Heart left ventricle (tissue), 16 donors: ENCODE measurements around the gene CFAP69. TPM values are rescaled to one million over a fixed set of nuclear protein-coding genes. Genes with fewer than 3 reads are reported as not detected.

Source experiments
- ATAC-seq, 4 donors: fragments of 200-7000 bp; cut with Tn5 transposase; one replicate each; pipeline ENCODE4 v1.9.1; 2020 to 2022; ENCODE audit warnings: moderate library complexity in 4 of 4, mild to moderate bottlenecking in 3 of 4, moderate number of reproducible peaks in 1 of 4
- DNase-seq, 5 donors: peaks; one replicate each; pipeline ENCODE4 v3.0.0-alpha.2; 2020
- H3K27ac ChIP-seq, 12 donors: fragments of 200-600 bp; sonication (generic) in 4 of 12; one replicate each; pipeline versions ENCODE4 v1.5.0 to v1.8.0; 2016 to 2022; ENCODE audit warnings: mild to moderate bottlenecking in 2 of 12
- H3K27me3 ChIP-seq, 9 donors: fragments of 200-600 bp; sonication (generic) in 2 of 9; one replicate each; pipeline versions ENCODE4 v1.5.1 to v1.8.0; 2016 to 2022; ENCODE audit warnings: mild to moderate bottlenecking in 3 of 9
- H3K36me3 ChIP-seq, 9 donors: fragments of 200-600 bp; sonication (generic) in 2 of 9; one replicate each; pipeline versions ENCODE4 v1.5.0 to v1.8.0; 2018 to 2022; ENCODE audit warnings: mild to moderate bottlenecking in 2 of 9
- H3K4me1 ChIP-seq, 12 donors: fragments of 200-600 bp; sonication (generic) in 4 of 12; one replicate each; pipeline versions ENCODE4 v1.5.0 to v1.8.0; 2016 to 2022; ENCODE audit warnings: mild to moderate bottlenecking in 3 of 12
- H3K4me3 ChIP-seq, 12 donors: fragments of 200-600 bp; sonication (generic) in 4 of 12; one replicate each; pipeline versions ENCODE4 v1.5.0 to v1.8.0; 2017 to 2022; ENCODE audit warnings: mild to moderate bottlenecking in 9 of 12, moderate library complexity in 4 of 12
- H3K9me3 ChIP-seq, 12 donors: fragments of 200-600 bp; sonication (generic) in 4 of 12; one replicate each; pipeline versions ENCODE4 v1.5.0 to v1.8.0; 2016 to 2022; ENCODE audit warnings: mild to moderate bottlenecking in 1 of 12
- POLR2A ChIP-seq, 2 donors: fragments of 450-650 bp; IDR thresholded peaks; one replicate each; pipeline ENCODE4 v1.6.1; 2017; ENCODE audit warnings: antibody characterized with exemption in 2 of 2, mild to moderate bottlenecking in 2 of 2, moderate library complexity in 2 of 2
- WGBS, 4 donors: extraction: QIAGEN DNeasy Blood & Tissue Kit in 2 of 4; methylation state at CpG; one replicate each; pipeline versions ENCODE4 v1.1.5 to v1.1.7; 2013 to 2018; 5-methylcytosine and 5-hydroxymethylcytosine counted together
- intact Hi-C, 10 donors: fragments of 100-400 bp; cut with DNase I; formaldehyde crosslinking; loops; one replicate each; pipeline versions ENCODE4 v1.11.1 to v1.14.2; 2022
- polyA plus RNA-seq, 2 donors: library from polyadenylated mRNA; stranded (reverse); fragments of 200-250 nt; gene quantifications; one replicate each; pipeline ENCODE4 v1.2.3, GENCODE V29; 2013
- total RNA-seq, 9 donors: library from RNA; depleted of rRNA in 2 of 9; stranded (reverse); fragments of >200 nt in 2 of 9; fragmentation: NEBNext Ultra II Directional in 3 of 9; extraction: Animal tissue kit (Norgen Biotek cat#: 25700) in 3 of 9; gene quantifications; one replicate each; pipeline versions ENCODE4 v1.1.0 to v1.2.4, GENCODE V29; 2016 to 2023
- TF ChIP-seq, protein P1 (sequence below), 12 donors: fragments of 200-600 bp; sonication (generic) in 4 of 12; IDR thresholded peaks; one replicate each; pipeline versions ENCODE4 v1.5.0 to v1.8.0; 2018 to 2022; ENCODE audit warnings: antibody characterized with exemption in 12 of 12, mild to moderate bottlenecking in 5 of 12
- donor health status: ischemic (EF 13 %, LVEDD 7.1; RV severe dilation, severe dysfunction).
- donor health status: healthy with polysubstance abuse.
- donor health status: DM: no; HTN: yes; CAD: no.
- donor health status: DM: no; HTN: no; CAD: no.
- donor health status: ischemic (EF 25% LVEDD 6.9; RV normal size, moderate dysfunction).
- donor health status: ischemic (EF 25% LVEDD 5.7; RV mildly dilated, moderate dysfunction).
- donor health status: healthy.
- donor health status: DM: yes; HTN: yes; CAD: no.
- donor health status: ischemic (EF 35%, LVEDD 5.7; RV mildly dilated, moderate dysfunction).
- donor health status: nonischemic (EF 11% LVEDD 7.7; RV severe dilation, severe dysfunction).
- donor health status: DM: yes; HTN: yes; CAD: no.
- donor health status: PGD.
- donor health status: ischemic (EF 29% LVEDD 5.4; RV normal size, mild dysfunction).
- donor health status: nonischemic (EF 23%, LVEDD 6.1; RV moderate dilation, normal function).

CFAP69 gene
- total and polyA plus RNA-seq, 11 donors: 1.0 to 4.5 (median 2.6) TPM

DNA sequence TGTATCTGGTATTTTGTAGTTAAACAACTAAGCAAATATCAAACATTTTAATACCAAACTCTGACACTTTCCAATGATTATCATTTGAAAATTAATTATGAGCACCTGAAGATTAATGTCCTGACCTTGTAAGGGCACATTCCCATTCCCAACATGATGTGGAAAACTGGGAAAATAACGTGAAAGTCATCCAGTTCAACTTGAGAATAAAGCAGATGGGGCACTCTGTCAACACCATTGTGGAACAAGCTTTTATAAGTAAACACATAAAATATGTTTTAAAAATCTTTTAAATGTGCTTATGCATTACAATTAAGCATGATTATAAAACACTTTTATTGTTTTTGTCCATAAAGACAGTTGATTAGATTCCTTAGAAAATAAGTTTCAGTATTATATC is 19.4 kb upstream of the CFAP69 start:
- Histone ChIP-seq H3K4me3 (no peak overlapping the region), H3K27ac (no peak overlapping the region), H3K27me3 (no peaks in the 10 kb centered on the region), H3K4me1 (peaks cover 0 to 5% (median 0%) of the 10 kb centered on the region in 12 donors), H3K36me3 (peaks cover 0 to 21% (median 0%) of the 10 kb centered on the region in 9 donors), H3K9me3 (no peaks in the 10 kb centered on the region)
- no peak for DNase-seq
- no peak for ATAC-seq
- 51 to 73% (median 59%) methylated on average over 1 of the region's 1 CpG for WGBS, 4 donors
- intact Hi-C loops: no loop called here
- no peak for TF ChIP-seq POLR2A (IDR thresholded peaks at IDR 0.05)
- TF ChIP-seq, protein P1, sequence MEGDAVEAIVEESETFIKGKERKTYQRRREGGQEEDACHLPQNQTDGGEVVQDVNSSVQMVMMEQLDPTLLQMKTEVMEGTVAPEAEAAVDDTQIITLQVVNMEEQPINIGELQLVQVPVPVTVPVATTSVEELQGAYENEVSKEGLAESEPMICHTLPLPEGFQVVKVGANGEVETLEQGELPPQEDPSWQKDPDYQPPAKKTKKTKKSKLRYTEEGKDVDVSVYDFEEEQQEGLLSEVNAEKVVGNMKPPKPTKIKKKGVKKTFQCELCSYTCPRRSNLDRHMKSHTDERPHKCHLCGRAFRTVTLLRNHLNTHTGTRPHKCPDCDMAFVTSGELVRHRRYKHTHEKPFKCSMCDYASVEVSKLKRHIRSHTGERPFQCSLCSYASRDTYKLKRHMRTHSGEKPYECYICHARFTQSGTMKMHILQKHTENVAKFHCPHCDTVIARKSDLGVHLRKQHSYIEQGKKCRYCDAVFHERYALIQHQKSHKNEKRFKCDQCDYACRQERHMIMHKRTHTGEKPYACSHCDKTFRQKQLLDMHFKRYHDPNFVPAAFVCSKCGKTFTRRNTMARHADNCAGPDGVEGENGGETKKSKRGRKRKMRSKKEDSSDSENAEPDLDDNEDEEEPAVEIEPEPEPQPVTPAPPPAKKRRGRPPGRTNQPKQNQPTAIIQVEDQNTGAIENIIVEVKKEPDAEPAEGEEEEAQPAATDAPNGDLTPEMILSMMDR (IDR thresholded peaks at IDR 0.05): no peak

DNA sequence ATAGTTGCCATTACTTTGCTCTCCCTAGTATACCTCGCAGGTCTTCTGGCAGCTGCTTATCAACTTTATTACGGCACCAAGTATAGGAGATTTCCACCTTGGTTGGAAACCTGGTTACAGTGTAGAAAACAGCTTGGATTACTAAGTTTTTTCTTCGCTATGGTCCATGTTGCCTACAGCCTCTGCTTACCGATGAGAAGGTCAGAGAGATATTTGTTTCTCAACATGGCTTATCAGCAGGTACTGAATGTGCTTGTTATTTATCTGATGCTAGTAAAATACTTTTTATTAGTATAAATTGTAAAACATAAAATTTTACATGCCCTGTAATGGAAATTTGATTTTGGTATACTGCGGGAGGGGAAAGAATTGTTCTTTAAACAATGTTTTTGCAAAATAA is 17.7 kb upstream of the CFAP69 start:
- TF ChIP-seq, protein P1 (IDR thresholded peaks at IDR 0.05): no peak
- TF ChIP-seq POLR2A (IDR thresholded peaks at IDR 0.05): no peak

DNA sequence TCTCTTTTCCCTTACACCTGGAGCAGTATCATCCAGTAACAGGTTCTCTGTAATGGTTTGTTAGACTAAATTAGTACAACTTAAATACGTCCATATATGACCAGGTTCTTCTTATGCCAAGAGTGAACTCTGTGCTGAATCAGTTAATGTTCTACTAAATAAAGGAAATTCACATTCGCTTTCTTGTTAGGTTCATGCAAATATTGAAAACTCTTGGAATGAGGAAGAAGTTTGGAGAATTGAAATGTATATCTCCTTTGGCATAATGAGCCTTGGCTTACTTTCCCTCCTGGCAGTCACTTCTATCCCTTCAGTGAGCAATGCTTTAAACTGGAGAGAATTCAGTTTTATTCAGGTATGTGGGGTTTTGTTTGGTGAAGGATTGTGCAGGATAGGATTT is 15.3 kb upstream of the CFAP69 start:
- no peaks in the 10 kb centered on the region for H3K27me3 ChIP-seq
- H3K4me1 ChIP-seq: no peaks in the 10 kb centered on the region
- DNase-seq (no peak), ATAC-seq (no peak)
- WGBS, 4 donors: 81 to 89% (median 86%) methylated on average over 2 of the region's 2 CpGs
- intact Hi-C loops: no loop called here
- no peak overlapping the region for H3K4me3 ChIP-seq
- TF ChIP-seq, protein P1 (IDR thresholded peaks at IDR 0.05): no peak
- TF ChIP-seq POLR2A (IDR thresholded peaks at IDR 0.05): no peak
- no peak overlapping the region for H3K27ac ChIP-seq
- peaks cover 0 to 26% (median 0%) of the 10 kb centered on the region in 9 donors for H3K36me3 ChIP-seq
- no peaks in the 10 kb centered on the region for H3K9me3 ChIP-seq

More for the DNA sequence above, 17.7 kb upstream of the CFAP69 start:
- Histone ChIP-seq H3K27me3 (no peaks in the 10 kb centered on the region), H3K4me3 (no peak overlapping the region), H3K36me3 (peaks cover 0 to 21% (median 0%) of the 10 kb centered on the region in 9 donors), H3K4me1 (peaks cover 0 to 2% (median 0%) of the 10 kb centered on the region in 12 donors), H3K27ac (no peak overlapping the region), H3K9me3 (no peaks in the 10 kb centered on the region)
- DNase-seq: no peak
- ATAC-seq: no peak
- intact Hi-C loops: no loop called here
- WGBS, 4 donors: 75 to 90% (median 87%) methylated on average over 5 of the region's 5 CpGs

DNA sequence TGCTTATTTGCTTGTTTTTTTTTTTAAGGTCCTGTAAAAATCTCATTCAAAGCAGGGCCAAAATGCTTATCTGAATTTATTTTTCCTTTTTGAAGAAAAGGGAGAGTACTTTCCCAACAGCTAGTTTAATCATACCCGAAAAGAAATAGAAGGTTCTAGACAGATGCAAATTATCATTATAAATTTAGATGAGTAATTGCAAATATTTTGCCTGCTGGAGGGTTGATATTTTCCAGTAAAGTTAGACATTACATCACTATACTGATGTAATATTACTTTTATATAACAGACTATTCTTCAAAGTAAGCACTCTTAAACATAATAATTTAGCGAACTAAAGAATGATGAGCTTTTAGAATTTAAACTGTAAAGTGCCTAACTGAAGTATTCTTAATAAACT is 14.1 kb upstream of the CFAP69 start:
- ATAC-seq (peak in 1 of 4 donors; percentile 66), DNase-seq (no peak)
- H3K9me3 ChIP-seq: no peaks in the 10 kb centered on the region
- no peaks in the 10 kb centered on the region for H3K4me1 ChIP-seq
- H3K27me3 ChIP-seq: no peaks in the 10 kb centered on the region
- intact Hi-C loops: no loop called here
- H3K36me3 ChIP-seq: peaks cover 0 to 21% (median 0%) of the 10 kb centered on the region in 9 donors
- no peak overlapping the region for H3K4me3 ChIP-seq
- no peak overlapping the region for H3K27ac ChIP-seq
- TF ChIP-seq, protein P1 (IDR thresholded peaks at IDR 0.05): no peak
- TF ChIP-seq POLR2A (IDR thresholded peaks at IDR 0.05): no peak
- 75 to 89% (median 87%) methylated on average over 2 of the region's 2 CpGs for WGBS, 4 donors
